Adrenal gland (tissue), 5 donors: Measurements from ENCODE around the gene PLSCR2.

ENCODE experiments used
- CTCF ChIP-seq, 6 experiments: fragments of 450-650 bp in 4 of 6; fragments of 200-600 bp in 2 of 6; sonication (generic) in 1 of 6; IDR thresholded peaks; 1 replicate in 5 of 6; 2 replicates in 1 of 6; pipeline versions ENCODE4 v1.5.1 to v1.8.0; 2016 to 2021; ENCODE audit warnings: antibody characterized with exemption in 6 of 6, mild to moderate bottlenecking in 2 of 6, moderate library complexity in 1 of 6
- POLR2A ChIP-seq, 2 donors: fragments of 450-650 bp; IDR thresholded peaks; one replicate each; pipeline ENCODE4 v1.6.1; 2017; ENCODE audit warnings: antibody characterized with exemption in 2 of 2, mild to moderate bottlenecking in 2 of 2, moderate library complexity in 1 of 2
- donor health status: DM: no; HTN: no; CAD: no.

- TF ChIP-seq CTCF (IDR thresholded peaks at IDR 0.05) (no peak), POLR2A (IDR thresholded peaks at IDR 0.05) (no peak)
These were observed 65.6 kb downstream of the PLSCR2 start for GRCh38 chr3:146403792-146404191.
